ENCODE results near the gene FGF14.

GRCh38 chr13:101757446-101758039 lies 644.3 kb downstream of the FGF14 start:
- TF ChIP-seq CTCF (IDR thresholded peaks at IDR 0.05): peak; percentile 41 to 60 (median 43)
- no peak for TF ChIP-seq EP300 (IDR thresholded peaks at IDR 0.05; ENCODE audit: low read depth)
- no peak for TF ChIP-seq POLR2A (IDR thresholded peaks at IDR 0.05)
